GM23338 (cell line): ENCODE data around the gene IVD. TPM values are rescaled to one million over a fixed set of nuclear protein-coding genes. Genes with fewer than 3 reads are reported as not detected.

Experiments used
- ATAC-seq: fragments of 200-7000 bp; cut with Tn5 transposase; 3 replicates; pipeline ENCODE4 v1.9.1; 2020
- DNase-seq: peaks from one replicate; pipeline ENCODE4 v3.0.0-alpha.2; 2015; ENCODE audit warnings: low spot score
- H2AFZ ChIP-seq: fragments of 200-600 bp; sonication (generic); 2 replicates; pipeline ENCODE4 v1.8.0; 2016; ENCODE audit warnings: antibody characterized with exemption, mild to moderate bottlenecking, moderate library complexity
- H3F3A ChIP-seq: fragments of 200-600 bp; sonication (generic); replicated peaks from 2 replicates; pipeline ENCODE4 v1.8.0; 2017; ENCODE audit warnings: antibody characterized with exemption, mixed run types, low read depth
- H3K27ac ChIP-seq: fragments of 200-600 bp; sonication (generic); 2 replicates; pipeline ENCODE4 v1.6.1; 2016; ENCODE audit warnings: low read depth
- H3K27me3 ChIP-seq: fragments of 200-600 bp; sonication (generic); 2 replicates; pipeline ENCODE4 v1.8.0; 2016; ENCODE audit warnings: mild to moderate bottlenecking, mixed run types, moderate library complexity; ENCODE audit not compliant: insufficient read depth
- H3K36me3 ChIP-seq: fragments of 200-600 bp; sonication (generic); 2 replicates; pipeline ENCODE4 v1.8.0; 2016; ENCODE audit warnings: mild to moderate bottlenecking; ENCODE audit not compliant: insufficient read depth
- H3K4me1 ChIP-seq: fragments of 200-600 bp; sonication (generic); 2 replicates; pipeline ENCODE4 v1.8.0; 2016; ENCODE audit warnings: mild to moderate bottlenecking, moderate library complexity; ENCODE audit not compliant: insufficient read depth
- H3K4me2 ChIP-seq: fragments of 200-600 bp; sonication (generic); 2 replicates; pipeline ENCODE4 v1.7.1; 2017; ENCODE audit warnings: mixed run types
- H3K4me3 ChIP-seq: fragments of 200-600 bp; sonication (generic); 2 replicates; pipeline ENCODE4 v1.6.1; 2016; ENCODE audit warnings: mixed run types
- H3K79me2 ChIP-seq: fragments of 200-600 bp; sonication (generic); replicated peaks from 2 replicates; pipeline ENCODE4 v1.8.0; 2017; ENCODE audit warnings: mild to moderate bottlenecking; ENCODE audit not compliant: insufficient read depth
- H3K9me2 ChIP-seq: fragments of 200-600 bp; sonication (generic); 2 replicates; pipeline ENCODE4 v1.8.0; 2017; ENCODE audit not compliant: insufficient read depth
- H4K20me1 ChIP-seq: fragments of 200-600 bp; sonication (generic); replicated peaks from 2 replicates; pipeline ENCODE4 v1.8.0; 2017; ENCODE audit warnings: mild to moderate bottlenecking; ENCODE audit not compliant: insufficient read depth
- H3K27ac Mint-ChIP-seq: 2 replicates; pipeline ENCODE4 v1.8.0; 2020; ENCODE audit warnings: inconsistent platforms, mild to moderate bottlenecking, moderate library complexity, mixed read lengths
- H3K27me3 Mint-ChIP-seq: 3 replicates; pipeline ENCODE4 v1.8.0; 2022; ENCODE audit warnings: low read depth, mild to moderate bottlenecking, moderate library complexity, mixed read lengths, inconsistent platforms; ENCODE audit not compliant: insufficient read depth, poor library complexity
- H3K36me3 Mint-ChIP-seq: 3 replicates; pipeline ENCODE4 v1.8.0; 2021; ENCODE audit warnings: low read depth, mild to moderate bottlenecking, inconsistent platforms, moderate library complexity, mixed read lengths
- H3K4me1 Mint-ChIP-seq: 3 replicates; pipeline ENCODE4 v1.8.0; 2020; ENCODE audit warnings: mild to moderate bottlenecking, inconsistent platforms, mixed read lengths
- H3K4me3 Mint-ChIP-seq: 3 replicates; pipeline ENCODE4 v1.8.0; 2021; ENCODE audit warnings: moderate library complexity, mild to moderate bottlenecking, inconsistent platforms, mixed read lengths
- H3K9me3 Mint-ChIP-seq: 3 replicates; pipeline ENCODE4 v1.8.0; 2020; ENCODE audit warnings: moderate library complexity, mild to moderate bottlenecking, inconsistent platforms, mixed read lengths
- CTCF ChIP-seq, 2 experiments: fragments of 200-600 bp in 1 of 2; sonication (generic) in 1 of 2; conservative IDR thresholded peaks; 2 replicates each; pipeline versions ENCODE4 v1.5.1 to v1.6.1; 2016 to 2017; ENCODE audit warnings: antibody characterized with exemption in 2 of 2, low read depth in 2 of 2, mild to moderate bottlenecking in 2 of 2, moderate library complexity in 1 of 2
- ETS1 ChIP-seq: IDR thresholded peaks from 2 replicates; pipeline ENCODE4 v1.6.1; 2016; ENCODE audit warnings: antibody characterized with exemption
- EZH2 ChIP-seq: fragments of 200-600 bp; sonication (generic); IDR thresholded peaks from one replicate; pipeline ENCODE4 v1.8.0; 2017; ENCODE audit warnings: antibody characterized with exemption, mild to moderate bottlenecking, low read depth; ENCODE audit not compliant: unreplicated experiment
- JUNB ChIP-seq: IDR thresholded peaks from one replicate; pipeline ENCODE4 v1.6.1; 2016; ENCODE audit warnings: antibody characterized with exemption; ENCODE audit not compliant: unreplicated experiment
- NANOG ChIP-seq: IDR thresholded peaks from 2 replicates; pipeline ENCODE4 v1.6.1; 2016; ENCODE audit warnings: antibody characterized with exemption, borderline replicate concordance
- POLR2AphosphoS5 ChIP-seq: IDR thresholded peaks from 2 replicates; pipeline ENCODE4 v1.6.1; 2016; ENCODE audit warnings: antibody characterized with exemption, low read depth
- REST ChIP-seq: IDR thresholded peaks from one replicate; pipeline ENCODE4 v1.6.1; 2018; ENCODE audit warnings: antibody characterized with exemption; ENCODE audit not compliant: unreplicated experiment
- STAT1 ChIP-seq: IDR thresholded peaks from one replicate; pipeline ENCODE4 v1.6.1; 2016; ENCODE audit warnings: antibody characterized with exemption; ENCODE audit not compliant: unreplicated experiment
- ZNF114 ChIP-seq: fragments of 250-450 bp; sonication (Bioruptor Pico); IDR thresholded peaks from 2 replicates; pipeline ENCODE4 v1.5.0; 2020; ENCODE audit warnings: mild to moderate bottlenecking, moderate library complexity
- ZNF331 ChIP-seq: fragments of 250-450 bp; sonication (Bioruptor Pico); IDR thresholded peaks from 2 replicates; pipeline ENCODE4 v1.5.0; 2020; ENCODE audit warnings: low read depth, mild to moderate bottlenecking, moderate library complexity
- polyA plus RNA-seq: library from polyadenylated mRNA; unstranded; fragments of >200 nt; fragmentation: Nextera tagmentation; extraction: Ambion mirVana; gene quantifications from 2 replicates; pipeline ENCODE4 v1.2.1, GENCODE V29; 2016
- total RNA-seq: library from RNA; depleted of rRNA; stranded (reverse); fragments of >200 nt; shearing (Covaris generic); gene quantifications from 2 replicates; pipeline ENCODE4 v1.2.3, GENCODE V29; 2014

IVD gene
- total and polyA plus RNA-seq, 2 experiments from 2014 or later, result 54.1 to 75.4 TPM

- peaks cover 26% of the 10 kb centered on the region for H3K36me3 Mint-ChIP-seq
- Histone ChIP-seq H2AFZ (no peak overlapping the region), H3K79me2 (no peaks in the 10 kb centered on the region), H3K36me3 (0 out of 2 replicates have a peak, but pooled peaks cover 9% of the 10 kb centered on the region), H3K9me2 (no peaks in the 10 kb centered on the region), H3K27me3 (0 out of 2 replicates have a peak, but pooled peaks cover 5% of the 10 kb centered on the region), H3K4me2 (no peak overlapping the region), H4K20me1 (no peaks in the 10 kb centered on the region; the same call in 1 of the 2 replicates), H3K4me3 (no peak overlapping the region), H3K4me1 (peaks cover 16% of the 10 kb centered on the region), H3K27ac (peak overlapping the region; percentile 18; the same call in 1 of the 2 replicates), H3F3A (peaks cover 16% of the 10 kb centered on the region)
- H3K27me3 Mint-ChIP-seq, result peaks cover 17% of the 10 kb centered on the region
- H3K4me1 Mint-ChIP-seq, result peaks cover 8% of the 10 kb centered on the region; the same call in 2 of the 3 replicates
- H3K4me3 Mint-ChIP-seq, result no peak overlapping the region
- ATAC-seq (no peak), DNase-seq (no peak)
- no peak for TF ChIP-seq REST
- no peak for TF ChIP-seq POLR2AphosphoS5
- no peak for TF ChIP-seq ZNF114 (CRISPR knock-in tag)
- TF ChIP-seq EZH2, result no peak
- TF ChIP-seq NANOG, result no peak
- no peak for TF ChIP-seq JUNB
- TF ChIP-seq STAT1, result no peak
- H3K9me3 Mint-ChIP-seq, result no peaks in the 10 kb centered on the region
- H3K27ac Mint-ChIP-seq, result no peak overlapping the region
Measured at GRCh38 chr15:40420071-40420713, 14.6 kb downstream of the IVD start.

- no peaks in the 10 kb centered on the region for H3K9me3 Mint-ChIP-seq
- peak overlapping the region; percentile 80; the same call in 1 of the 2 replicates for H3K4me2 ChIP-seq
- no peak overlapping the region for H3K4me3 ChIP-seq
- H4K20me1 ChIP-seq, result no peaks in the 10 kb centered on the region; the same call in 1 of the 2 replicates
- peaks cover 17% of the 10 kb centered on the region for H3K27me3 Mint-ChIP-seq
- H3K27ac ChIP-seq, result peak overlapping the region; percentile 18; the same call in 1 of the 2 replicates
- peaks cover 16% of the 10 kb centered on the region for H3F3A ChIP-seq
- no peak for DNase-seq
- H3K79me2 ChIP-seq, result no peaks in the 10 kb centered on the region
- H2AFZ ChIP-seq, result no peak overlapping the region
- no peak overlapping the region for H3K4me3 Mint-ChIP-seq
- peak; percentile 20 for ATAC-seq
- peaks cover 20% of the 10 kb centered on the region for H3K36me3 Mint-ChIP-seq
- H3K36me3 ChIP-seq, result 0 out of 2 replicates have a peak, but pooled peaks cover 9% of the 10 kb centered on the region
- peaks cover 8% of the 10 kb centered on the region; the same call in 2 of the 3 replicates for H3K4me1 Mint-ChIP-seq
- H3K27me3 ChIP-seq, result 0 out of 2 replicates have a peak, but pooled peaks cover 5% of the 10 kb centered on the region
- no peak overlapping the region for H3K27ac Mint-ChIP-seq
- peaks cover 16% of the 10 kb centered on the region for H3K4me1 ChIP-seq
- H3K9me2 ChIP-seq, result no peaks in the 10 kb centered on the region
- TF ChIP-seq NANOG (no peak), CTCF (conservative IDR thresholded peaks at IDR 0.05; ENCODE audit: low read depth in 2 of 2) (no peak), ZNF114 (CRISPR knock-in tag) (no peak), ZNF331 (no peak), ETS1 (no peak), JUNB (no peak)
Measured at GRCh38 chr15:40420793-40421192, 15.2 kb downstream of the IVD start.
